AG10803 (cell line): ENCODE results near the gene FAIM.
"Not testable (repeated sequence)": the region's sequence is repeated elsewhere in the genome, so short reads cannot be mapped to it uniquely, and the experiment has no call there.

Experiments
- DNase-seq: peaks from one replicate; pipeline ENCODE4 v3.0.0; 2010; ENCODE audit warnings: low read depth
- H3K4me3 ChIP-seq: 2 replicates; pipeline ENCODE4 v1.5.1; 2011; ENCODE audit warnings: mild to moderate bottlenecking, low read length, control low read depth
- CTCF ChIP-seq: conservative IDR thresholded peaks from 2 replicates; pipeline ENCODE4 v1.5.1; 2011; ENCODE audit warnings: mild to moderate bottlenecking, low read length, control low read depth, inconsistent platforms

FAIM gene

GRCh38 chr3:138608322-138609135 is at the start of gene FAIM:
FAIM (plus strand) TSS chr3:138608771; CDS start chr3:138619727, 10,956 bp downstream.
- TF ChIP-seq CTCF: no peak
- DNase-seq: peak; percentile 76
- H3K4me3 ChIP-seq: peak within 1 kb of the TSS; percentile 76

- TF ChIP-seq CTCF: no peak
- DNase-seq: no peak
- no peak overlapping the region for H3K4me3 ChIP-seq
These were observed 49.4 kb upstream of the FAIM start for GRCh38 chr3:138559134-138559533.

- DNase-seq: no peak
- no peak overlapping the region for H3K4me3 ChIP-seq
- TF ChIP-seq CTCF: no peak
These were observed 48.1 kb upstream of the FAIM start for GRCh38 chr3:138560501-138560900.

- DNase-seq, H3K4me3 ChIP-seq: not testable (repeated sequence)
These were observed 45.7 kb upstream of the FAIM start for GRCh38 chr3:138562902-138563301.

- not testable (repeated sequence) for H3K4me3 ChIP-seq
These were observed 42.3 kb upstream of the FAIM start for GRCh38 chr3:138566293-138566692.

GRCh38 chr3:138567403-138567802 is 41.2 kb upstream of the FAIM start:
- TF ChIP-seq CTCF: no peak
- no peak overlapping the region for H3K4me3 ChIP-seq
- no peak for DNase-seq

More at GRCh38 chr3:138566293-138566692, 42.3 kb upstream of the FAIM start:
- DNase-seq: not testable (repeated sequence)

GRCh38 chr3:138569090-138569489 is 39.5 kb upstream of the FAIM start:
- no peak for DNase-seq

GRCh38 chr3:138569624-138570023 is 38.9 kb upstream of the FAIM start:
- H3K4me3 ChIP-seq, DNase-seq: not testable (repeated sequence)

More at GRCh38 chr3:138569090-138569489, 39.5 kb upstream of the FAIM start:
- no peak for TF ChIP-seq CTCF
- no peak overlapping the region for H3K4me3 ChIP-seq
